ENCODE measurements around the gene GNG7.
"Not testable (repeated sequence)": the region's sequence is repeated elsewhere in the genome, so short reads cannot be mapped to it uniquely, and the experiment has no call there.

GRCh38 chr19:2580396-2580795 is 122.1 kb downstream of the GNG7 start:
- not testable (repeated sequence) for TF ChIP-seq CTCF, POLR2A (IDR thresholded peaks at IDR 0.05)
